ENCODE data around the gene TRIM65.
A peak's percentile ranks its signal among the peaks of the same experiment; 100 is the strongest.
"Not testable (repeated sequence)": the region's sequence is repeated elsewhere in the genome, so short reads cannot be mapped to it uniquely, and the experiment has no call there.

The TRIM65 gene

DNA sequence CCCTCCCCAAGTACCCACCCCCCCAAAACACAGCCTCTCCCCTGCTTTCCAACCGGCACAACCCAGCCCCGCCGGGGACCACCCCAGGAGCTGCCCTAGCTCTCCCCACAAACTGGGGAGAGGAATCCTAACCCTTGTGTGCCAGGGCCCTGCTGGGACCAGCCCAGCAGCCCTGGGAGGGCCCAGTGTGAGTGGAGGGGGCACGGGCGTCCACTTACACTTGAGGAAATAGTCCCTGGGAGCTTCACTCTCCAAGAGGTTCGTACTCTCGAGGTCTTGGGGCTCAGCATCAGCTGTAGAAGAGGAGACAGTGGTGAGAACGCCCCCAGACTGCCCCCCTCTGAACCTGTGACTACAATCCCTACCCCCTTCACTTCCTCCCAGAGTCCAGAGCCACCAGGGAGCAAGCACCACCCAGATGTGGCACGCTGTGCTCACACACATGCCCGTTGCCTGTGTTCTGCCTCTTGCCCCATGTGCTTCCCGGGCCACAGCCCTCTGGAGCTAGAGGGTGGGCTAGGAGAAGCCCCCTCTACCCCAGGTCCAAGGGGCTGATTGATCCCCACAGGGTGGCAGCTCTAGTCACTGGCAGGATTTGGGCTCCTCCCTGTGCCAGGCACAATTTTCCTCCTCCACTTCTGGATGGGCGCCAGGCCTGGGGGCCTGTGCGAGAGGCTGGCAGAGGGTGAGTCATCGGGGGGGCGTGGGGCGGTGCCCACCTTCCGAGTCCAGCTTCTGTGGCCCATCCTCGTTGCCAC is 21.4 kb downstream of the TRIM65 start:
- DNase-seq (ENCODE audit: low read depth in 2 of 2), result no peak

DNA sequence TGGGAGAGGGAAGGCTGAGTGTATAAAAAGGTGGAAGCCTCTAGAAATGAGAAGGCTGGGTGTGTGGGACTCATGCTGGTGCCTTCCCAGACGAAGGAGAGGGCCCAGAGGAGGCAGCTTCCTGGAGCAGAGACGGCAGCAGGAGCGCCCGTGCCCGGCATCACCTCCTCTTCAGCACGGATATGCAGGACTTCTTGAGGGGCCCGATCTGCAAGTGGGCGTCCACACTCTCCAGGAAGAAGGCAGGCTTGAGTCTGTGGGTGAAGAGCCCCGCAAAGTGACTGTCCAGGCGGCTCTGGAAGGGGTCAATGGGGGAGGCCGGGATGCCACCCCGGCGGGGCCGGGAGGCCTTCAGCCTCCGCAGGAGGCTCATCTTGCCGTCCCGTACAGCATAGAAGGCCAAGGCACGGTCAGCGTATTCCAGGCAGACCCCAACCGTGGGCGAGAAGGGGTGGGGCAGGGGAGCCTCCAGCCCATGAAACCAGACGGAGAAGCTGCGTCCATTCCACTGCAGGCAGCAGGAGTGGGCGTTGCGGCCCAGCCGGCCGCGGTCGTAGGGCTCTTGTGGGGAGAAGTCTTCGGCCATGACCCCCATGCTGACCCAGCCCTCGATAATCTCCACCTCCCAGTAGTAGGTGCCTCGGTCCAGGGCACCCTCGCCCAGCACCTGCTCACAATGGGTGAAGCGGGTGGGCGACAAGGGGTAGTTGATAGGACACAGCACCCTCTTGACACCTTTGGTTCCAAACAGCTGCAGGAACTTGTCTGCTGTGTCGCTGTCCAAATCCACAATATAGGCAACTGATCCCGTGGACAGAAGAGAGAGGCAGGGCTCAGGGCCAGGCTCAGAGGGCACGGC is 22.2 kb downstream of the TRIM65 start:
- no peak for DNase-seq (ENCODE audit: low read depth in 2 of 2)

DNA sequence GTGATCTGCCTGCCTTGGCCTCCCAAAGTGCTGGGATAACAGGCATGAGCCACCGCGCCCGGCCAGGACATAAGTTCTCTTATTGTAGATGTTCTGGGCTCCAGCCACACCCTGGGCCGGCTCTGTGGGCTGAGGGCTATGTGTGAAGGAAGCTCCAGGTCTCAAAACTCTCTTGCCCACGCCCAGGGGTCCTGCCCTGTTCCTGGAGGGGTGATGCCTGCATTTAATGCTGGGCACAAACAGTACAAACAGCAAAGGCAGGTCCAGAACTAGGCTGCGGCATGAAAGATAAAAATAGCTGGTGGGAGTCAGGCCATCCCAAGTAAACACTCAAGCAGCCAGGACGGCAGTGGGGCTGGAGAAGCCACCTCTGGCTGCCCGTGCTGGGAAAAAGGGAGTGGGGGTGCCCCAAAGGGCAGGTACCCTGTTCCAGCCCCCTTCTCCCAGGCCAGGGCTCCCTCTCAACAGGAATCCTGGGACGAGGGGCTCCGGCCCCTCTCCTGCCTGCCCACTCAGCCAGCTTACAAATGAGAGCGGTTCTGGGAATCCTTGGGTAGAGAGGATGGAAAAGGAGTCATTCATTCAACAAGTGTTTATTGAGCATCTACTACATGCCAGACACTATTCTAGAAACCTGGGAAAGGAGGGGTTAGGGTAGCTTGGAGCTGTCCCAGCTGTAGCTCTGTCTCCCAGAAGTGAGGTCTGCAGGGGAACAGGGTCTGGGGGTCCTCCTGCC is 23.0 kb downstream of the TRIM65 start:
- no peak for DNase-seq (ENCODE audit: low read depth in 2 of 2)

DNA sequence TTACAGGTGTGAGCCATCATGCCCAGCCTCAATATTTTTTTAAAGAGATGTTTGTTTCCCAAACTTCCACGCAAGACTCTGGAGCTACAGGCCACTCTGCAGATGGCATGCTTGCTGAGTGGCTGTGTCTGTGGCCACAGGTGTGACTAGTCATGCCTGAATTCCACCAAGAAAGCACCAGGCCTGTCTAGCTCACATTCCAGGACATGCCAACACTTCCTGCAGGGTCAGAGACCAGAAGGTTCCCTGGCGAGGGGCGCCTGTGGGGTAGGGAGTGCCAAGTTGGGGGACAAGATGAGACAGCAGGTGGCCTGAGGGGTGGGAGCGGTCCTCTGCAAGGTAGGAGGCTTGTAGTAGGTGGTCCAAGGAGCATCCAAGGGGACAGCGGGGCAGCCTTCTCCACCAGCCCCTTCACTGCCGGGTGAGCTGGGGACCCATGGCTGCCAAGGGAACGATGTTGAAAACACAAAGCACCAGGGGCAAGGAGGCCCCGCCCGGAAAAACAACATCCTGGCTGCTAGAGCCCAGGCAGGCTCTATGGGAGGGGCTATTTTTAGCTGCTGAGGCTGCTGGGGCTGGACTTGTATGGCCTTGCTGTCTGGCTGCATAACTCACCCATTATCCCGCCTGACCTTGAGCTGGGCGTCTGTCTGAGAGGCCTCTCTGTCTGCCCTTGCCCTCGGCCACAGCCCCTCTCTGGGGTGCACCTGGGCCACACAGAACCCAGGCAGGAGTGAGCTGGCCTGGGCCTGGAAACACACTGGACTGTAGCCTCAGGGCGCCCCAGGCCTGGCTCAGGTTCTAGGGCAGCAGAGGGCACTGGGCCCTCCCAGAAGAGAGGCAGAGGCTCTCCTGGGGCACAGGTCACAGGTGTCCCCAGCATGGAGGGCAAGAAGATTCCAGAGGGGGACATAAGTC is 24.1 kb downstream of the TRIM65 start:
- DNase-seq (ENCODE audit: low read depth in 2 of 2), result no peak

DNA sequence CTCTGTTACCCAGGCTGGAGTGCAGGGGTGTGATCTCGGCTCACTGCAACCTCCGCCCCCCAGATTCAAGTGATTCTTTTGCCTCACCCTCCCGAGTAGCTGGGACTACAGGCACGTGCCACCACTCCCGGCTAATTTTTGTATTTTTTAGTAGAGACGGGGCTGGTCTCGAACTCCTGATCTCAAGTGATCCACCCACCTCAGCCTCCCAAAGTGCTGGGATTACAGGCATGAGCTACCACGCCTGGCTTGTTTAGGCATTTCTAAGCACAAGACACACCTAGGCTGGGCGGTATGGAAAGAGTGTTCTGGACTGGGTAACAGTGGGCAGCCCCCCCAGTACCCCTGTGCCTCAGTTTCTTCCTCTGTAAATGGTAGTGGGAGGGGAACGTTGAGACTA is 26.5 kb downstream of the TRIM65 start:
- DNase-seq (ENCODE audit: low read depth in 2 of 2), result not testable (repeated sequence)

DNA sequence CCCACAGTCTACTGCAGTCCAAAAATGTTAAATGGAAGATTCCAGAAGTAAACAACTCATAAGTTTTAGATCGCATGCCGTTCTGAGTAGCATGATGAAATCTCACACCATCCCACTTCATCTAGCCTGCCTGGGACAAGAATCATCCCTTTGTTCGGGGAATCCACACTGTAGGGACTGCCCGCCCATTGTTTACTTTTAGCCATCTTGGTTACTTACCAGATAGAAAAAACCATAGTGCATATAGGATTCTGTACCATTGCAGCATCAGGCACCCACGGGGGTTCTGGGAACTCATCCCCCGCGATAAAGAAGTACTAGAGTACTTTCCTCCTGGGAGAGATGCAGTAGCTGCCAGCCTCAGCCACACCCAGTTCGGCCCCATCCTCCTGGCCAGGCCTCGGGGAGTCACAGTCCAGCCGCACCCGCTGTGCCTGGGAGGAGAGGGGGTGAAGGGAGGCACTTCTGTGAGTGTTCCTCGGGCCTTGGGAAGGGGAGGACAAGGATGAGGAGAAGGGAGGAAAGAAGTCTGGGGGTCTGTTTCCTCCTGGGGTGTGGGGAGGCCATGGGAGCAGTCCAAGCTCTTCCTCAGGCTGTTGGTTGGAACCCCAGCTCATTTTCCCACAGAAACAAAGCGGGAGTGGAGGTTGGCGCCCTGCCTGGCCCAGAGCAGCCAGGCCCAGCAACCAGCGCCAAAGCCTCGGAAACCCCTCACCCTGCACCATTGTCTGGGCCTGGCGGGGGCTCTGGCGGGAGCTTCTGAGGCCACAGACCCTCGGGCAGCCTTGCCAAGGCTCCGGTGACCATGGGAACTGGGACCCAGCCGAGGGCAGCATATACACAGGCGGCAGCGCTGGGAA is 27.2 kb downstream of the TRIM65 start:
- DNase-seq (ENCODE audit: low read depth in 2 of 2), result no peak

DNA sequence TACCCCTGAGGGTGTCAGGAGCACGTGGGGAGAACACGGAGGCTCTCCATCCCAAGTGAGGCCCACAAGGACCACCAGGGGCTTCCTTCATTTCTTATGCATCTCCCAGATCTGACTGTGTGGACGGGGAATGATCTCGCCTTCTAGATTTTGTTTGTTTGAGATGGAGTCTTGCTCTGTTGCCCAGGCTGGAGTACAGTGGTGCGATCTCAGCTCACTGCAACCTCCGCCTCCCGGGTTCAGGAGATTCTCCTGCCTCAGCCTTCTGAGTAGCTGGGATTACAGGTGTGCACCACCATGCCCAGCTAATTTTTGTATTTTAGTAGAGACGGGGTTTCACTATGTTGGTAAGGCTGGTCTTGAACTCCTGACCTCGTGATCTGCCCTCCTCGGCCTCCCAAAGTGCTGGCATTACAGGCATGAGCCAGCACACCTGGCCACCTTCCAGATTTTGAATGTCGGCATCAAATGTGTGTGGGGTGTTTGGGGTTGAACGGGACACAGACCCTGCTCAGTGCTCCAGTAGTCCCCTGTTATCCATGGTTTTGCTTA is 27.9 kb downstream of the TRIM65 start:
- DNase-seq (ENCODE audit: low read depth in 2 of 2), result not testable (repeated sequence)

DNA sequence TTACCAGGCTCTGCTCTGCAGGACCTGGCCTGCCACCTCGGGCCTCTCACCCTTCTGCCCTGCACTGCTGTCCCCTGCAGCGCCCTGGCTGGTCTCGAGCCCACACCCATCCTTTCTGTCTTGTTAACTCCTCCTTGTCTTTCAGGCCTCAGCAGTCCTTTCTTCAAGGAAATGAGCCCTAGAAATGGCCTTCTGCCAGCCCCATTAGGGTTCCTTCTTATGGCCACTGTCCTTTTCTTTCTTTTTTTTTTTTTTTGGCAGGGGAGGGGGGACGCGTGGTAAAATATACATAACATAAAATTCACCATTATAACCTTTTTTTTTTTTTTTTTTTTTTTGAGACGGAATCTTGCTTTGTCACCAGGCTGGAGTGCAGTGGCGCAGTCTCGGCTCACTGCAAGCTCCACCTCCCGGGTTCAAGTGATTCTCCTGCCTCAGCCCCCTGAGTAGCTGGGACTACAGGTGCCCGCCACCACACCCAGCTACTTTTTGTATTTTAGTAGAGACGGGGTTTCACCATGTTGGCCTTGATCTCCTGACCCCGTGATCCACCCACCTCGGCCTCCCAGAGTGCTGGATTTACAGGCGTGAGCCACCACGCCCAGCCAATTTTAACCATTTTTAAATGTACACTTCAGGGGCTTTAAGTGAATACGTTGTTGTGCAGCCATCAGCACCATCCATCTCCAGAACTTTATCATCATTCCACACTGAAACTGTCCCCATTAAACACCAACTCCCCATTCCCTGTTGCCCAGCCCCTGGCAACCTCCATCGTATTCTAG is 31.2 kb downstream of the TRIM65 start:
- DNase-seq (ENCODE audit: low read depth in 2 of 2), result not testable (repeated sequence)

DNA sequence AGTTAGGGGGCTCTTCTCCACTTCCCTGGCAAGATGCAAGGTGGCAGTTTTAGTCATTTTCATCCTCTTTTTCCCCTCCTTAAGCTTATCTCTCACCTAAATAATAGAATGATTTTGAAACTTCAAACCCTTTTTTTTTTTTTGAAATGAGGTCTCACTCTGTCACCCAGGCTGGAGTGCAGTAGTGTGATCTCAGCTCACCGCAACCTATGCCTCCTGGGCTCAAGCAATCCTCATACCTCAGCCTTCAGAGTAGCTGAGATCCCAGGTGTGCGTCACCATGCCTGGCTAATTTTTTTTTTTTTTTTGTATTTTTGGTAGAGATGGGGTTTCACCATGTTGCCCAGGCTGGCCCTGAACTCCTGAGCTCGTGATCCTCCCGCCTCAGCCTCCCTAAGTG is 31.9 kb downstream of the TRIM65 start:
- DNase-seq (ENCODE audit: low read depth in 2 of 2), result not testable (repeated sequence)

DNA sequence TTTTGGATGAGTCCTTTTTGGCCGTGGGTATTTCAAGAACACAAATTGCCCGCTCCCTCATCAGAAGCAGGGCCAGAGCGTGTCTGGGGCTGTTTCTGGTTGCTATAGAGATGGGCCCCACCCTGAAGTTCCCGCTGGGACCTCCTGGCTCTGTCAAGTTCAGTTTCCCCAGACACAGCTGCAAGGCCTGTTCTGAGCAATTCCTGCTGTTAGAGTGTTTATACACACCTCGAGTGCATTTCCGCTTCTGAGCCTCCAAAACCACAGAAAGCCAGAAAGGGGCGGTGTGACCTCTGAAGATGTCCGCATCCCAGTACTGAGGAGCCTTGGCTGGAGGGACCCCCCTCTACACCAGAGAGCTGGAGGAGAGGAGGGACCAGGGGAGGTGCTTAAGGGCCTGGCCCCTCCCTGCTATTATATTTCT is 32.3 kb downstream of the TRIM65 start:
- peak in 1 of 2 experiments; percentile 36 for DNase-seq (ENCODE audit: low read depth in 2 of 2)

DNA sequence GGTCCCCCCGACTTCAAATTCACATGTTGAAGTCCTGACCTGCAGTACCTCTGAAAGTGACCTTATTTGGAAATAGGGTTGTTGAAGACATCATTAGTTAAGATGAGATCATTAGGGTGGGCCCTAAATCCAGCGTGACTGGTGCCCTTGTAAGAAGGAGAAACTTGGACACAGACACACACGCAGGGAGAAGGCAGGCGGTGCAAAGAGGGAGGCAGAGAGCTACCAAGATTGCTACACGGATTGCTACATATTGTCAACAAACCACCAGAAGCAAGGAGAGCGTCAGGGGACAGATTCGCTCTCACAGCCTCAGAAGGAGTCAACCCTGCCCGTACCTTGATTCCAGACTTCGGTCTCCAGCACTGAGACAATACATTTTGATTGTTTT is 34.8 kb downstream of the TRIM65 start:
- no peak for DNase-seq (ENCODE audit: low read depth in 2 of 2)

DNA sequence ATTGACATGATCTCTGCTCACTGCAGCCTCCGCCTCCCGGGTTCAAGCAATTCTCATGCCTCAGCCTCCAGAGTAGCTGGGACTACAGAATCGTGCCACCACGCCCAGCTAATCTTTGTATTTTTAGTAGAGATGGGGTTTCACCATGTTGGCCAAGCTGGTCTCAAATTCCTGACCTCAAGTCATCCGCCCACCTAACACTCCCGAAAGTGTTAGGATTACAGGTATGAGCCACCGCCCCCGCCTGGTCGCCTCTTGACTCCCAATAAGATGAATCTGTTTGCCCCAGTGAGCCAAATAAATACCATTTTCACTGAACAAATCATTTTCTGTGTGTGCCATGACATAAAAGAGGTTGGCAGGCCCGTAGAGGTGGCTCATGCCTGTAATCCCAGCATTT is 37.4 kb downstream of the TRIM65 start:
- not testable (repeated sequence) for DNase-seq (ENCODE audit: low read depth in 2 of 2)

DNA sequence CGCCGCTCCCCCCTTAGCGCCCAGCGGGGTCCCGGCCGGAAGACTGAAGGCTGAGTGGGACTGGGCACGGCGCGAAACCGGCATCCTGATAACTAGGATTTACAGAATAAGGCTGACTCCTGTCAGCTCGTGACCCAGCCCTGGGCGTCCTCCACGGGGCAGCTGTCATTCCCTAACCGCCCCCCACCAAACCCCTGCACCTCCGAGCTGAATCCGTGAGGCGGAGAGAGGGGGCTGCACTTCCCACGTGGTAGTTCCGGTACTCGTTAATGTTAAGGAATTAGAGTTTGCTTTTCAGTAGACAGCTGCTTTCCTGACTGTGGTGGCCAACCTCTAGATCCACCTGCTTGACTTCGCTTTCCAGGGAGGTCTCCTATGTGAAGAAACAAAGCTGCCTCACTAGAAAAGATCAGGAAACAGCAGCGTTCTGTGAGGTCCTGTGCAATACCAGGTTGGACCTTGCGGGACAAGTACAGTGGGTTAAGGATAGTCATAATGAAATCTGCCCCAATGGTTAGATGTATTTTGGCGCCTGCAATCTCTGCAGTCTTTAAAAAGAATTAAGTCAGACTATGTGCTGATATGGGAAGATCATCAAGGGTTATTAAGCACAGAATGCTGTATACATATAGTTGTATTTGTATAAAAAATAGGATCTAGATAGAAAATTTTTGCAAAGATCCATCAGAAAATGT is 40.5 kb downstream of the TRIM65 start:
- DNase-seq (ENCODE audit: low read depth in 2 of 2), result no peak

DNA sequence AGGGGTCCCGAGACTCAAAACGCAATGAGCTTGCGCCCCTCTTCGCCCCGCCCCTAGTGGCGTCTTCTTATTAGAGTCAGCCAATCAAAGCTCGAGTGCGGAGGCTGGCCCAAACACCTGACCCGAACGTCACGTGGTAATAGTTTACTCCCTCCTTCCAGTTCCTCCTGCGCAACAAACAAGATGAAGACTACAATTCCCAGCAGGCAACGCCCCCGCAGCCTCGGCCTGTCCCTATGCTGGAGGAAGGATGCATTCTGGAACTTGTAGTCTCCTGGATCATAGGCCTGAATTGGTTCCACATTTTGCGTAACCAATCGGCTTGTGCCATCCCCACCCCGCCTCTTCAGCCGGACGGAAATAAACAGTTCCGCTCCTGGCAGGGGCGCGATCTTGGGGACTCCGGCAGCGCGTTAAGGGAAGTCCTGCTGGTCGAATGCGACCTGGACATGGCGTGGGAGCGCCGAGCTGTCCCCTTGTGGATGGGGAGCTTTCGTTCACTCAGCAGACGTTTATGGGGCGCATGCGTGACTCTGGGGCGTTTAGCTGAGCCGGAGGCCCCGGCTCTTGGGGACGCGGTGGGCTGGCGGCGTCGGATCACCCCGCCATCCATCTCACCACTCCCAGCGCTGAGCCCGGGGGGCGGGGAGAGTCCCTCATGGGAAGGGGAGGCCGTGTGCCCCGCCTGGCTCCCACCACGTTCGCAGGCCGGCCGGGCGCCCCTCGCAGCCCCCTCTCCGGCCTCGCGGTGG is 41.3 kb downstream of the TRIM65 start, which contains the start of gene WBP2:
TSS of gene WBP2 (minus strand) at position 26 of the 752 bp plus-strand sequence. CDS start 38 bp downstream, outside the sequence.
- DNase-seq (ENCODE audit: low read depth in 2 of 2), result peak; percentile 99

DNA sequence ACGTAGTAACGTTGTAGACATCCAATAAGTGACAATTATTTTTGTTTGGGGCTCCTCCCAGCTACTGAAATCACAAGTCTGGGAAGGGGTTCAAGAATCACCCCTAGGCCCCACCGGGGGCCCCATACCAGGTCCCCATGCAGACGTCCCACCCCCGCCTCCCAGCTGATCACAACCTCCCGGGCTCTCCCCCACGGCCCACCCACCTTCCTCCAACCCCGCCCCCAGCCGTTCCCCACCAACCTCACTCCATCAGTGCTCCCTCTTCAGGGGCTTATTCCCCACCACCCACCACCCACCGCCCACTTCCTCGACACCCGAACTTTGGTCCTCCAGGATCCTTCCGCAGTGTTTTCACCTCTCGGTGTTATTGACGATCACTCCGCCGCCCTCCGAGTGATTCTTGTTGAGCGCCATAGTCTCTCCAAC is 41.9 kb downstream of the TRIM65 start:
- DNase-seq (ENCODE audit: low read depth in 2 of 2), result no peak

DNA sequence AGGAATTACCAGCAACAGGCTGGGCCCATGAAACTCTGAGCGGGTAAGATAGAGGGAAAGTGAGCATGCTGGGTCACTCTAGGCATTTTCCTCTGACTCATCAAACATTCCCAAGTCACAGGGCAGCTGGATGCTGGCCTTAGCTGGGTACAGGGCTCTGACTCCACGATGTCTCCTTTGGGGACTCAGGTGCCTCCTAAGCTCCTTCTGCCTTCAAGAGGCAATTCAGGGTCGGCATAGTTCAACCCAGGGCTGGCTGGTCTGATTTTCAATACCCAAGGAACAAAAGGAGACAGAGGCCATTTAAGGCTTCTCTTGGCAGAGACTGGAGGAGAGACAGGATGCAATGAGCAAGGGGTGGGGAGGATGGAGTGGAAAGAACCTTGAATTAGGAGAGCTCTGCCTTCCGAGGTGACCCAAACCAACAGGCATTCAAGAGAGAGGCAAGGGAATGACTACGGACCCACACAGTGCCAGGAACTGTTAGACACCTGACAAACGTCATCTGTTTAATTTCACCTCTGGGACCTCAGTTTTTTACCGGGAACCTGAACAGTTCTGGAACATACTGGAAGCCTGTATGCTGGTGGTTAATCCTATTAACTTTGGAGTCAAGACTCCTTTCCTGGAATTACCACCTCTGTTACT is 42.5 kb downstream of the TRIM65 start:
- no peak for DNase-seq (ENCODE audit: low read depth in 2 of 2)

DNA sequence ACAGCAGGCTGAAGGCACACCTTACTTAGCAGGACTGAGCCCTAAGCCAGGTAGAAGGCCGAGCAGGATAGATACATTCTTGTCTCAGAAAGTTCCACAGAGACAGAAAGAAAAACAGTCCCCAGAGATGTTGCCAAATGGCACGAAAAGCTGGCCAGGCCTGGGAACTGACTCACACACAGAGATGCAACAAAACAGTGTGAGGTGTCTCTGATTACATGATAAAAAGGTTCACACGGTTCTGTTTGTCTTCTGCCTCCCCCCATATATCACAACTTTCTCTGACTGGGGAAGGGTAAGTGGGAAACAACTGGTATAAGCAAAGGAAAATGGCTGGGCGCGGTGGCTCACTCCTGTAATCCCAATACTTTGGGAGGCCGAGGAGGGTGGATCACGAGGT is 43.3 kb downstream of the TRIM65 start:
- DNase-seq (ENCODE audit: low read depth in 2 of 2), result no peak
